GM10847 (cell line): Measurements from ENCODE around the gene KLC1.

Source experiments
- POLR2A ChIP-seq: IDR thresholded peaks from 2 replicates; pipeline ENCODE4 v1.6.1; 2011; ENCODE audit not compliant: insufficient read length; ENCODE audit errors: extremely low read depth

The KLC1 gene

DNA sequence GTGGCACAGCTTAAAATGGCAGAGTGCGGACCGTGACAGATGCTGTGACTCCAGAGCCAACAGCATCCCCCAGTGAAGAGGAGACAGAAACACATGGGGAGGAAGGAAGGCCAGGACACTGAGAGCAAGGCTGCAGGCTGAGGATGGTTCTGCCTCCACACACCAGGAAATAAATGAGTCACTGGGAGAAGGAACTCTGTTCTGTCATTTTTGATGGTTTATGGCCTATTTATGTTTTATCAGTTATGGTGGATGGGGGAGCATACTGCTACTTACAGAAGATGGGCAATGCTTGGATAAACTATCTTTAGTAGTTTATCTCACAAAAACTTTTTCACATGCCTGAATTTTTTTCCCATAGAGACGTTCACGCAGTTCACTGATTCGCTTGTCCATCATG is 120.4 kb downstream of the KLC1 start:
- TF ChIP-seq POLR2A, result no peak

DNA sequence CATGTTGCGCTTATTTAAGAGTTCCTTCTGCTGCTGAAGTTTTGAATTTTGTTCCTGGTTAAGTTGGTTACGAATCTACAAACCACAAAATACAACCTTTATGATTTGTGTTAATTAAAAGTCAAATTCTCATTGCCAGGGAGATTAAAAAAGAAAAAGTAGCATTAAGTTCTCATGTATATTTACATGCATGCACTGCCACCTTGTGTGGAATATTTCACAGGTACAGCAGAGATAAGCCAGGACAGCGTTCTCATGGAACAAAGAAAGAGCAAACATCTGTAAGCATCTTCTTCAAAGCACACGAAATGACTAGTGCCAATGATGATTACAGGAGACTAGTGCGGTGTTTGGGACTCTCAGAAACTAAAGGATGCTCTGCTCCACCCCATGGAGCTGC is 120.8 kb downstream of the KLC1 start:
- TF ChIP-seq POLR2A, result no peak
